ENCODE results near the gene ADCY2. TPM values are rescaled to one million over a fixed set of nuclear protein-coding genes. Genes with fewer than 3 reads are reported as not detected.

The ADCY2 gene
- polyA plus RNA-seq, 1 donor (not counting 4 experiments of a cell fraction or from before 2014, with no cell fraction given) = 0.13 TPM

GRCh38 chr5:7609726-7610125 lies 213.8 kb downstream of the ADCY2 start:
- dilution Hi-C loops (cut with MboI; ENCODE audit: extremely low pct_ligation_motif_present, low sequenced_read_pairs) = no loop called here
- DNase-seq (ENCODE audit: low read depth, low spot score) (no peak), FAIRE-seq (no peak)
- Histone ChIP-seq H3K27me3 (ENCODE audit: control insufficient read depth, extremely low read depth, insufficient read depth, low read length) (no peaks in the 10 kb centered on the region), H3K9me3 (ENCODE audit: control insufficient read depth, low read depth, low read length) (no peaks in the 10 kb centered on the region), H3K4me3 (ENCODE audit: control insufficient read depth in 2 of 3, extremely low read depth in 1 of 3, insufficient read depth in 2 of 3, low read depth in 1 of 3, low read length in 3 of 3) (no peak overlapping the region), H3K27ac (ENCODE audit: control insufficient read depth, insufficient read depth, low read length) (no peak overlapping the region), H3K4me2 (ENCODE audit: control insufficient read depth, extremely low read depth, insufficient read depth, low read depth, low read length) (no peak overlapping the region), H3K79me2 (ENCODE audit: control insufficient read depth, insufficient read depth, low read length) (no peaks in the 10 kb centered on the region), H4K20me1 (ENCODE audit: control insufficient read depth, extremely low read depth, insufficient read depth, low read length) (no peaks in the 10 kb centered on the region), H3K36me3 (ENCODE audit: control insufficient read depth in 2 of 2, extremely low read depth in 1 of 2, insufficient read depth in 2 of 2, low read length in 2 of 2) (no peaks in the 10 kb centered on the region), H3K4me1 (ENCODE audit: control insufficient read depth, extremely low read depth, insufficient read depth, low read length) (peaks cover 11% of the 10 kb centered on the region), H3K9ac (ENCODE audit: control insufficient read depth, extremely low read depth, insufficient read depth, low read length) (no peak overlapping the region), H2AFZ (ENCODE audit: control insufficient read depth, low read length) (no peak overlapping the region), H3K9me1 (ENCODE audit: control insufficient read depth, extremely low read depth, insufficient read depth, low read length) (no peaks in the 10 kb centered on the region)
- no peak for TF ChIP-seq CTCF (optimal IDR thresholded peaks at IDR 0.05 in 1 of 3, IDR thresholded peaks at IDR 0.05 in 1 of 3, conservative IDR thresholded peaks at IDR 0.05 in 1 of 3; ENCODE audit: extremely low read depth in 1 of 3, insufficient read depth in 2 of 3, low read length in 3 of 3)

GRCh38 chr5:7610531-7611177 lies 214.7 kb downstream of the ADCY2 start:
- Histone ChIP-seq H4K20me1 (ENCODE audit: control insufficient read depth, extremely low read depth, insufficient read depth, low read length) (no peaks in the 10 kb centered on the region), H3K9ac (ENCODE audit: control insufficient read depth, extremely low read depth, insufficient read depth, low read length) (no peak overlapping the region), H3K4me2 (ENCODE audit: control insufficient read depth, extremely low read depth, insufficient read depth, low read depth, low read length) (no peak overlapping the region), H3K27me3 (ENCODE audit: control insufficient read depth, extremely low read depth, insufficient read depth, low read length) (no peaks in the 10 kb centered on the region), H3K27ac (ENCODE audit: control insufficient read depth, insufficient read depth, low read length) (no peak overlapping the region), H3K4me1 (ENCODE audit: control insufficient read depth, extremely low read depth, insufficient read depth, low read length) (peaks cover 11% of the 10 kb centered on the region), H3K36me3 (ENCODE audit: control insufficient read depth in 2 of 2, extremely low read depth in 1 of 2, insufficient read depth in 2 of 2, low read length in 2 of 2) (no peaks in the 10 kb centered on the region), H2AFZ (ENCODE audit: control insufficient read depth, low read length) (no peak overlapping the region), H3K9me3 (ENCODE audit: control insufficient read depth, low read depth, low read length) (no peaks in the 10 kb centered on the region), H3K9me1 (ENCODE audit: control insufficient read depth, extremely low read depth, insufficient read depth, low read length) (no peaks in the 10 kb centered on the region), H3K79me2 (ENCODE audit: control insufficient read depth, insufficient read depth, low read length) (no peaks in the 10 kb centered on the region), H3K4me3 (ENCODE audit: control insufficient read depth in 2 of 3, extremely low read depth in 1 of 3, insufficient read depth in 2 of 3, low read depth in 1 of 3, low read length in 3 of 3) (no peak overlapping the region)
- TF ChIP-seq CTCF (optimal IDR thresholded peaks at IDR 0.05 in 1 of 3, IDR thresholded peaks at IDR 0.05 in 1 of 3, conservative IDR thresholded peaks at IDR 0.05 in 1 of 3; ENCODE audit: extremely low read depth in 1 of 3, insufficient read depth in 2 of 3, low read length in 3 of 3) (no peak), EZH2 (IDR thresholded peaks at IDR 0.05; ENCODE audit: low read length) (no peak)
- dilution Hi-C loops (cut with MboI; ENCODE audit: extremely low pct_ligation_motif_present, low sequenced_read_pairs) = no loop called here
- FAIRE-seq (no peak), DNase-seq (ENCODE audit: low read depth, low spot score) (no peak)

Data from keratinocyte (primary cell).